ENCODE data around the gene C19orf25.

GRCh38 chr19:1441677-1442438, 37.2 kb downstream of the C19orf25 start:
- no peak for TF ChIP-seq SMARCE1 (IDR thresholded peaks at IDR 0.05; ENCODE audit: borderline replicate concordance)
- no peak for TF ChIP-seq ZNF431 (CRISPR knock-in tag; IDR thresholded peaks at IDR 0.05; ENCODE audit: borderline replicate concordance, low read depth)
- no peak for TF ChIP-seq RFX3 (CRISPR knock-in tag; IDR thresholded peaks at IDR 0.05)
- no peak for TF ChIP-seq HOMEZ (CRISPR knock-in tag; IDR thresholded peaks at IDR 0.05; ENCODE audit: low read depth)
